CD4-positive, CD25-positive, alpha-beta regulatory T cell (primary cell): ENCODE data around the gene RNF213. TPM values are rescaled to one million over a fixed set of nuclear protein-coding genes. Genes with fewer than 3 reads are reported as not detected.
"Not testable (repeated sequence)": the region's sequence is repeated elsewhere in the genome, so short reads cannot be mapped to it uniquely, and the experiment has no call there.

Experiments used
- ATAC-seq, 2 donors: fragments of 150-1000 bp; cut with Tn5 transposase; one replicate each; pipeline ENCODE4 v1.10.0; 2021; ENCODE audit warnings: low read depth in 2 of 2, moderate number of reproducible peaks in 2 of 2, moderate library complexity in 1 of 2
- DNase-seq, 3 donors: peaks; one replicate each; pipeline versions ENCODE4 v3.0.0 to v3.0.0-alpha.2; 2012 to 2022; ENCODE audit warnings: mixed read lengths in 1 of 3
- H3K27ac ChIP-seq: one replicate; pipeline ENCODE4 v1.7.0; 2013; ENCODE audit warnings: mild to moderate bottlenecking, low read length; ENCODE audit not compliant: insufficient read depth, poor library complexity, severe bottlenecking
- H3K27me3 ChIP-seq: one replicate; pipeline ENCODE4 v1.7.0; 2013; ENCODE audit warnings: low read length; ENCODE audit not compliant: control insufficient read depth, insufficient read depth
- H3K36me3 ChIP-seq: one replicate; pipeline ENCODE4 v1.7.0; 2013; ENCODE audit warnings: mild to moderate bottlenecking, low read length, moderate library complexity; ENCODE audit not compliant: control insufficient read depth, insufficient read depth
- H3K4me1 ChIP-seq: 2 replicates; pipeline ENCODE4 v1.7.0; 2013; ENCODE audit warnings: mild to moderate bottlenecking, low read length; ENCODE audit not compliant: insufficient read depth, control insufficient read depth, poor library complexity, severe bottlenecking
- H3K4me3 ChIP-seq: one replicate; pipeline ENCODE4 v1.7.0; 2013; ENCODE audit warnings: low read depth, mild to moderate bottlenecking, low read length, moderate library complexity
- H3K9me3 ChIP-seq, 2 experiments: 1 replicate in 1 of 2; 2 replicates in 1 of 2; pipeline ENCODE4 v1.7.0; 2013; ENCODE audit warnings: low read length in 2 of 2, mild to moderate bottlenecking in 1 of 2, moderate library complexity in 1 of 2; ENCODE audit not compliant: control insufficient read depth in 2 of 2
- H3K27ac Mint-ChIP-seq, 3 donors: one replicate each; pipeline ENCODE4 v1.8.0; 2020 to 2022; ENCODE audit warnings: mild to moderate bottlenecking in 3 of 3, mixed read lengths in 3 of 3, moderate library complexity in 2 of 3
- H3K27me3 Mint-ChIP-seq: one replicate; pipeline ENCODE4 v1.8.0; 2022; ENCODE audit warnings: mild to moderate bottlenecking, mixed read lengths
- H3K36me3 Mint-ChIP-seq: one replicate; pipeline ENCODE4 v1.8.0; 2020; ENCODE audit warnings: mixed read lengths
- H3K4me1 Mint-ChIP-seq, 4 donors: one replicate each; pipeline ENCODE4 v1.8.0; 2020 to 2022; ENCODE audit warnings: mixed read lengths in 4 of 4, mild to moderate bottlenecking in 1 of 4
- H3K4me3 Mint-ChIP-seq, 4 donors: one replicate each; pipeline ENCODE4 v1.8.0; 2020 to 2022; ENCODE audit warnings: mild to moderate bottlenecking in 4 of 4, mixed read lengths in 4 of 4, moderate library complexity in 3 of 4
- H3K9me3 Mint-ChIP-seq, 7 donors: one replicate each; pipeline ENCODE4 v1.8.0; 2020 to 2022; ENCODE audit warnings: mixed read lengths in 7 of 7, mild to moderate bottlenecking in 3 of 7, moderate library complexity in 2 of 7
- polyA plus RNA-seq, 4 donors: library from polyadenylated mRNA; unstranded; fragments of 300-500 nt; fragmentation: Illumina TruSeq; gene quantifications; one replicate each; pipeline ENCODE4 v1.2.3, GENCODE V29; 2021
- total RNA-seq: library from RNA; stranded (reverse); gene quantifications from one replicate; pipeline ENCODE4 v1.2.3, GENCODE V29; 2022

Gene RNF213
- total and polyA plus RNA-seq, 5 donors from 2014 or later = 27.6 to 666 (median 32.4) TPM

GRCh38 chr17:80299350-80300100 lies 38.9 kb downstream of the RNF213 start:
- Mint-ChIP-seq H3K36me3 (peaks cover 71% of the 10 kb centered on the region), H3K27ac (peak overlapping the region in 1 of 3 donors; percentile 76)

GRCh38 chr17:80300756-80301155 lies 40.1 kb downstream of the RNF213 start:
- peaks cover 0 to 16% (median 6%) of the 10 kb centered on the region in 4 donors for H3K4me1 Mint-ChIP-seq
- H3K27ac Mint-ChIP-seq, H3K4me3 Mint-ChIP-seq, DNase-seq, H3K27me3 ChIP-seq, H3K27me3 Mint-ChIP-seq, H3K4me1 ChIP-seq, ATAC-seq, H3K27ac ChIP-seq, H3K4me3 ChIP-seq: not testable (repeated sequence)
- H3K9me3 ChIP-seq = peaks cover 10% of the 10 kb centered on the region in 2 experiments
- peaks cover 0 to 13% (median 3%) of the 10 kb centered on the region in 7 donors for H3K9me3 Mint-ChIP-seq
- peaks cover 86% of the 10 kb centered on the region for H3K36me3 ChIP-seq
- H3K36me3 Mint-ChIP-seq = peaks cover 74% of the 10 kb centered on the region

More at GRCh38 chr17:80299350-80300100, 38.9 kb downstream of the RNF213 start:
- not testable (repeated sequence) for H3K4me3 ChIP-seq, DNase-seq, H3K27ac ChIP-seq, H3K4me1 ChIP-seq, H3K27me3 ChIP-seq, H3K27me3 Mint-ChIP-seq, ATAC-seq
- Histone ChIP-seq H3K9me3 (peaks cover 10% of the 10 kb centered on the region in 2 experiments), H3K36me3 (peaks cover 91% of the 10 kb centered on the region)
- H3K9me3 Mint-ChIP-seq = peaks cover 0 to 11% (median 2%) of the 10 kb centered on the region in 7 donors
- peaks cover 0 to 16% (median 6%) of the 10 kb centered on the region in 4 donors for H3K4me1 Mint-ChIP-seq
- H3K4me3 Mint-ChIP-seq = peak overlapping the region in 1 of 4 donors; percentile 28

GRCh38 chr17:80303824-80304223 lies 43.2 kb downstream of the RNF213 start:
- Mint-ChIP-seq H3K27me3 (no peaks in the 10 kb centered on the region), H3K9me3 (peaks cover 0 to 13% (median 3%) of the 10 kb centered on the region in 7 donors), H3K4me3 (no peak overlapping the region), H3K36me3 (peaks cover 70% of the 10 kb centered on the region), H3K4me1 (peaks cover 0 to 12% (median 6%) of the 10 kb centered on the region in 4 donors), H3K27ac (no peak overlapping the region)
- ATAC-seq (no peak), DNase-seq (no peak)
- Histone ChIP-seq H3K9me3 (peaks cover 10% of the 10 kb centered on the region in 2 experiments), H3K27ac (no peak overlapping the region), H3K4me1 (no peaks in the 10 kb centered on the region), H3K27me3 (no peaks in the 10 kb centered on the region), H3K36me3 (peaks cover 89% of the 10 kb centered on the region), H3K4me3 (no peak overlapping the region)

- Mint-ChIP-seq H3K4me1 (no peaks in the 10 kb centered on the region), H3K9me3 (peaks cover 0 to 8% (median 1%) of the 10 kb centered on the region in 7 donors), H3K27ac (peak overlapping the region in 1 of 3 donors; percentile 69), H3K4me3 (no peak overlapping the region), H3K36me3 (peaks cover 39% of the 10 kb centered on the region), H3K27me3 (no peaks in the 10 kb centered on the region)
- Histone ChIP-seq H3K27ac (no peak overlapping the region), H3K9me3 (peaks cover 8 to 9% of the 10 kb centered on the region in 2 experiments), H3K4me1 (no peaks in the 10 kb centered on the region), H3K36me3 (peaks cover 86% of the 10 kb centered on the region), H3K4me3 (no peak overlapping the region), H3K27me3 (no peaks in the 10 kb centered on the region)
- DNase-seq (no peak), ATAC-seq (no peak)
These were observed 47.5 kb downstream of the RNF213 start for GRCh38 chr17:80307994-80308691.

GRCh38 chr17:80308692-80309517 lies 48.3 kb downstream of the RNF213 start:
- Histone ChIP-seq H3K27me3 (no peaks in the 10 kb centered on the region), H3K9me3 (peaks cover under 1 to 2% of the 10 kb centered on the region in 2 experiments), H3K4me1 (no peaks in the 10 kb centered on the region), H3K36me3 (peaks cover 83% of the 10 kb centered on the region), H3K27ac (no peak overlapping the region), H3K4me3 (no peak overlapping the region)
- Mint-ChIP-seq H3K4me1 (no peaks in the 10 kb centered on the region), H3K9me3 (peaks cover 0 to 5% (median 0%) of the 10 kb centered on the region in 7 donors), H3K27ac (peak overlapping the region in 2 of 3 donors; percentile 62 to 69), H3K4me3 (no peak overlapping the region), H3K36me3 (peaks cover 34% of the 10 kb centered on the region), H3K27me3 (no peaks in the 10 kb centered on the region)
- no peak for ATAC-seq
- DNase-seq = no peak

- Mint-ChIP-seq H3K9me3 (peaks cover 0 to 2% (median 0%) of the 10 kb centered on the region in 7 donors), H3K27ac (peak overlapping the region in 1 of 3 donors; percentile 56), H3K36me3 (peaks cover 26% of the 10 kb centered on the region), H3K4me3 (no peak overlapping the region), H3K27me3 (no peaks in the 10 kb centered on the region), H3K4me1 (peaks cover 2 to 4% (median 3%) of the 10 kb centered on the region in 4 donors)
- H3K4me3 ChIP-seq = no peak overlapping the region
- no peaks in the 10 kb centered on the region for H3K27me3 ChIP-seq
- no peaks in the 10 kb centered on the region for H3K4me1 ChIP-seq
- H3K9me3 ChIP-seq = no peaks in the 10 kb centered on the region
- DNase-seq = no peak
- no peak overlapping the region for H3K27ac ChIP-seq
- no peak for ATAC-seq
- peaks cover 74% of the 10 kb centered on the region for H3K36me3 ChIP-seq
These were observed 50.7 kb downstream of the RNF213 start for GRCh38 chr17:80311216-80311827.

GRCh38 chr17:80312621-80313135 lies 52.0 kb downstream of the RNF213 start:
- Mint-ChIP-seq H3K4me1 (peaks cover 4 to 7% (median 5%) of the 10 kb centered on the region in 4 donors), H3K27ac (no peak overlapping the region), H3K36me3 (peaks cover 33% of the 10 kb centered on the region), H3K4me3 (no peak overlapping the region), H3K9me3 (peaks cover 0 to 2% (median 0%) of the 10 kb centered on the region in 7 donors), H3K27me3 (no peaks in the 10 kb centered on the region)
- Histone ChIP-seq H3K27ac (peak overlapping the region; percentile 5), H3K27me3 (no peaks in the 10 kb centered on the region), H3K4me3 (no peak overlapping the region), H3K9me3 (no peaks in the 10 kb centered on the region), H3K4me1 (no peaks in the 10 kb centered on the region), H3K36me3 (peaks cover 77% of the 10 kb centered on the region)
- ATAC-seq (no peak), DNase-seq (no peak)
